Measurements from ENCODE around the gene CNGB1. TPM values are rescaled to one million over a fixed set of nuclear protein-coding genes. Genes with fewer than 3 reads are reported as not detected.
"Not testable (repeated sequence)": the region's sequence is repeated elsewhere in the genome, so short reads cannot be mapped to it uniquely, and the experiment has no call there.

The CNGB1 gene
- total RNA-seq, 2 experiments from 2014 or later: not detected

- H3K36me3 Mint-ChIP-seq (ENCODE audit: low read depth): no peaks in the 10 kb centered on the region
- DNase-seq: no peak
- no peaks in the 10 kb centered on the region for H3K9me3 Mint-ChIP-seq
- ChIA-PET POLR2A (no interaction called here), CTCF (no interaction called here)
- no peak overlapping the region for H3K4me3 Mint-ChIP-seq
- no peaks in the 10 kb centered on the region for H3K4me1 Mint-ChIP-seq
- H3K27me3 Mint-ChIP-seq: no peaks in the 10 kb centered on the region
- no peak overlapping the region for H3K27ac Mint-ChIP-seq
These were observed 17.1 kb downstream of the CNGB1 start for GRCh38 chr16:57953857-57954256.

GRCh38 chr16:57952909-57953308, 18.0 kb downstream of the CNGB1 start:
- Mint-ChIP-seq H3K27ac (no peak overlapping the region), H3K4me1 (no peaks in the 10 kb centered on the region), H3K27me3 (no peaks in the 10 kb centered on the region), H3K4me3 (no peak overlapping the region), H3K36me3 (ENCODE audit: low read depth) (no peaks in the 10 kb centered on the region), H3K9me3 (no peaks in the 10 kb centered on the region)
- ChIA-PET CTCF (no interaction called here), POLR2A (no interaction called here)
- DNase-seq: no peak

- ChIA-PET POLR2A (no interaction called here), CTCF (interaction anchor here (0.6 kb wide), 1 partner anchor 706 kb away, joined by 6 read pairs; no protein-coding TSS in a partner anchor)
- Mint-ChIP-seq H3K36me3 (ENCODE audit: low read depth) (no peaks in the 10 kb centered on the region), H3K4me1 (no peaks in the 10 kb centered on the region), H3K4me3 (no peak overlapping the region), H3K27ac (no peak overlapping the region), H3K27me3 (no peaks in the 10 kb centered on the region), H3K9me3 (no peaks in the 10 kb centered on the region)
- DNase-seq: no peak
These were observed 19.5 kb downstream of the CNGB1 start for GRCh38 chr16:57951204-57951960.

GRCh38 chr16:57950382-57950781, 20.5 kb downstream of the CNGB1 start:
- no peaks in the 10 kb centered on the region for H3K9me3 Mint-ChIP-seq
- no peaks in the 10 kb centered on the region for H3K36me3 Mint-ChIP-seq (ENCODE audit: low read depth)
- no peak overlapping the region for H3K4me3 Mint-ChIP-seq
- H3K4me1 Mint-ChIP-seq: no peaks in the 10 kb centered on the region
- CTCF ChIA-PET: no interaction called here
- H3K27ac Mint-ChIP-seq: no peak overlapping the region
- H3K27me3 Mint-ChIP-seq: no peaks in the 10 kb centered on the region
- DNase-seq: no peak
- POLR2A ChIA-PET: no interaction called here

GRCh38 chr16:57949595-57950238, 21.2 kb downstream of the CNGB1 start:
- H3K27ac Mint-ChIP-seq: no peak overlapping the region
- no peak for DNase-seq
- H3K9me3 Mint-ChIP-seq: no peaks in the 10 kb centered on the region
- no peaks in the 10 kb centered on the region for H3K27me3 Mint-ChIP-seq
- ChIA-PET CTCF (no interaction called here), POLR2A (no interaction called here)
- no peaks in the 10 kb centered on the region for H3K36me3 Mint-ChIP-seq (ENCODE audit: low read depth)
- no peaks in the 10 kb centered on the region for H3K4me1 Mint-ChIP-seq
- H3K4me3 Mint-ChIP-seq: no peak overlapping the region

GRCh38 chr16:57949013-57949412, 21.9 kb downstream of the CNGB1 start:
- H3K4me3 Mint-ChIP-seq: no peak overlapping the region
- no peaks in the 10 kb centered on the region for H3K4me1 Mint-ChIP-seq
- DNase-seq: no peak
- H3K36me3 Mint-ChIP-seq (ENCODE audit: low read depth): no peaks in the 10 kb centered on the region
- H3K27me3 Mint-ChIP-seq: no peaks in the 10 kb centered on the region
- H3K9me3 Mint-ChIP-seq: no peaks in the 10 kb centered on the region
- no peak overlapping the region for H3K27ac Mint-ChIP-seq
- ChIA-PET CTCF (no interaction called here), POLR2A (no interaction called here)

GRCh38 chr16:57948027-57948426, 22.9 kb downstream of the CNGB1 start:
- Mint-ChIP-seq H3K4me3 (no peak overlapping the region), H3K27me3 (no peaks in the 10 kb centered on the region), H3K36me3 (ENCODE audit: low read depth) (no peaks in the 10 kb centered on the region), H3K27ac (no peak overlapping the region), H3K9me3 (no peaks in the 10 kb centered on the region), H3K4me1 (no peaks in the 10 kb centered on the region)
- no peak for DNase-seq
- ChIA-PET CTCF (no interaction called here), POLR2A (no interaction called here)

GRCh38 chr16:57947261-57947660, 23.7 kb downstream of the CNGB1 start:
- H3K4me3 Mint-ChIP-seq: no peak overlapping the region
- CTCF ChIA-PET: no interaction called here
- no peaks in the 10 kb centered on the region for H3K4me1 Mint-ChIP-seq
- H3K27ac Mint-ChIP-seq: no peak overlapping the region
- DNase-seq: no peak
- POLR2A ChIA-PET: no interaction called here
- no peaks in the 10 kb centered on the region for H3K9me3 Mint-ChIP-seq
- no peaks in the 10 kb centered on the region for H3K27me3 Mint-ChIP-seq
- H3K36me3 Mint-ChIP-seq (ENCODE audit: low read depth): no peaks in the 10 kb centered on the region

GRCh38 chr16:57946181-57946801, 24.6 kb downstream of the CNGB1 start:
- Mint-ChIP-seq H3K9me3 (no peaks in the 10 kb centered on the region), H3K4me3 (no peak overlapping the region), H3K27ac (no peak overlapping the region), H3K27me3 (peaks cover 2% of the 10 kb centered on the region), H3K36me3 (ENCODE audit: low read depth) (no peaks in the 10 kb centered on the region), H3K4me1 (no peaks in the 10 kb centered on the region)
- no peak for DNase-seq
- POLR2A ChIA-PET: no interaction called here
- CTCF ChIA-PET: no interaction called here

- no peaks in the 10 kb centered on the region for H3K4me1 Mint-ChIP-seq
- ChIA-PET CTCF (no interaction called here), POLR2A (no interaction called here)
- H3K27me3 Mint-ChIP-seq: peaks cover 2% of the 10 kb centered on the region
- H3K27ac Mint-ChIP-seq: no peak overlapping the region
- no peak for DNase-seq
- no peaks in the 10 kb centered on the region for H3K36me3 Mint-ChIP-seq (ENCODE audit: low read depth)
- no peak overlapping the region for H3K4me3 Mint-ChIP-seq
- no peaks in the 10 kb centered on the region for H3K9me3 Mint-ChIP-seq
These were observed 25.2 kb downstream of the CNGB1 start for GRCh38 chr16:57945740-57946138.

GRCh38 chr16:57944970-57945739, 25.8 kb downstream of the CNGB1 start:
- CTCF ChIA-PET: interaction anchor here (0.6 to 0.7 kb wide), 2 partner anchors 36 to 124 kb away, joined by 3 to 4 read pairs; no protein-coding TSS in a partner anchor
- no peak for DNase-seq

GRCh38 chr16:57943381-57943780, 27.5 kb downstream of the CNGB1 start:
- H3K27me3 Mint-ChIP-seq; H3K36me3 Mint-ChIP-seq (ENCODE audit: low read depth); H3K4me3 Mint-ChIP-seq; DNase-seq; CTCF ChIA-PET; H3K27ac Mint-ChIP-seq; POLR2A ChIA-PET; H3K9me3 Mint-ChIP-seq; H3K4me1 Mint-ChIP-seq: not testable (repeated sequence)

More at GRCh38 chr16:57944970-57945739, 25.8 kb downstream of the CNGB1 start:
- Mint-ChIP-seq H3K9me3 (no peaks in the 10 kb centered on the region), H3K36me3 (ENCODE audit: low read depth) (no peaks in the 10 kb centered on the region), H3K27ac (no peak overlapping the region), H3K27me3 (peaks cover 2% of the 10 kb centered on the region), H3K4me3 (no peak overlapping the region), H3K4me1 (no peaks in the 10 kb centered on the region)
- POLR2A ChIA-PET: no interaction called here

GRCh38 chr16:57941901-57942300, 29.0 kb downstream of the CNGB1 start:
- DNase-seq; H3K36me3 Mint-ChIP-seq (ENCODE audit: low read depth); H3K4me1 Mint-ChIP-seq; POLR2A ChIA-PET; H3K27ac Mint-ChIP-seq; H3K4me3 Mint-ChIP-seq; H3K27me3 Mint-ChIP-seq; H3K9me3 Mint-ChIP-seq: not testable (repeated sequence)
- CTCF ChIA-PET: interaction anchor here (0.7 kb wide), 1 partner anchor 16 kb away, joined by 4 read pairs; no protein-coding TSS in a partner anchor
